HG02623 (cell line): ENCODE data around the gene UGT2B28.
"Not testable (repeated sequence)": the region's sequence is repeated elsewhere in the genome, so short reads cannot be mapped to it uniquely, and the experiment has no call there.

ENCODE experiments used
- ATAC-seq: cut with Tn5 transposase; IDR thresholded peaks from one replicate; pipeline ENCODE4 v1.9.1; 2021; ENCODE audit warnings: moderate library complexity; ENCODE audit not compliant: unreplicated experiment

UGT2B28 gene

GRCh38 chr4:69280081-69280480, at the start of gene UGT2B28:
TSS of gene UGT2B28 (plus strand) at chr4:69280475. CDS start at chr4:69280501, 26 bp downstream.
- not testable (repeated sequence) for ATAC-seq

- ATAC-seq = no peak
Measured at GRCh38 chr4:69239092-69239491, 41.2 kb upstream of the UGT2B28 start.

- no peak for ATAC-seq
Measured at GRCh38 chr4:69239557-69240168, 40.6 kb upstream of the UGT2B28 start.

GRCh38 chr4:69240787-69241186, 39.5 kb upstream of the UGT2B28 start:
- not testable (repeated sequence) for ATAC-seq

GRCh38 chr4:69241746-69242145, 38.5 kb upstream of the UGT2B28 start:
- ATAC-seq = not testable (repeated sequence)

GRCh38 chr4:69242562-69243240, 37.6 kb upstream of the UGT2B28 start:
- ATAC-seq = not testable (repeated sequence)

GRCh38 chr4:69250884-69251283, 29.4 kb upstream of the UGT2B28 start:
- not testable (repeated sequence) for ATAC-seq

- ATAC-seq = not testable (repeated sequence)
Measured at GRCh38 chr4:69253147-69253772, 27.0 kb upstream of the UGT2B28 start.

GRCh38 chr4:69268612-69269011, 11.7 kb upstream of the UGT2B28 start:
- not testable (repeated sequence) for ATAC-seq

- not testable (repeated sequence) for ATAC-seq
Measured at GRCh38 chr4:69296356-69296755, 16.1 kb downstream of the UGT2B28 start.

GRCh38 chr4:69308426-69309033, 28.3 kb downstream of the UGT2B28 start:
- not testable (repeated sequence) for ATAC-seq

- not testable (repeated sequence) for ATAC-seq
Measured at GRCh38 chr4:69309549-69310076, 29.3 kb downstream of the UGT2B28 start.

- ATAC-seq = not testable (repeated sequence)
Measured at GRCh38 chr4:69310262-69310661, 30.0 kb downstream of the UGT2B28 start.

GRCh38 chr4:69317669-69318298, 37.5 kb downstream of the UGT2B28 start:
- ATAC-seq = peak; percentile 67

GRCh38 chr4:69321153-69321729, 41.0 kb downstream of the UGT2B28 start:
- no peak for ATAC-seq

GRCh38 chr4:69322055-69322454, 41.8 kb downstream of the UGT2B28 start:
- no peak for ATAC-seq

- ATAC-seq = no peak
Measured at GRCh38 chr4:69323284-69323683, 43.0 kb downstream of the UGT2B28 start.

- ATAC-seq = no peak
Measured at GRCh38 chr4:69330345-69331047, 50.2 kb downstream of the UGT2B28 start.

- ATAC-seq = not testable (repeated sequence)
Measured at GRCh38 chr4:69331304-69331703, 51.0 kb downstream of the UGT2B28 start.

GRCh38 chr4:69335485-69335884, 55.2 kb downstream of the UGT2B28 start:
- ATAC-seq = not testable (repeated sequence)
